ENCODE results near the gene PIGW.

DNA sequence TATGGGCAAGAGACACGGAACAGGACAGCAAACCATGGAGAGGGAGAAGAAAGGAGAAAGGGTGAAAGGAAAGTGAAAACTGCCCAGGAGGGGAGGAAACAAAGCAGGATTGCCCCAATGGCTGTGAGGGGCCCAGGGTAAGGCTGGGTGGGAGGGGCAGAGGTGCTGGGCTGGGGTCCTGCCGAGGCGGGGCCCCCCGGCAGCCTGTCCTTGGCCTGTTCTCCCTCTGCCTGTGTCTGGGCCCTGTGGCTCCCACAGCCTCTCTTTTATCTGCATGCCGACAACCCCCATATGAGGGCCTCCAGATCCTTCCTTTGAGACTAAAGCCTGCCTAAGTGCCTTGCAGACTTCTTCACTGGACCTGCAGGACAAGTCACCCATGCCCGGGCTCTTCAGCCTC lies 32.8 kb upstream of the PIGW start:
- TF ChIP-seq, protein P1, sequence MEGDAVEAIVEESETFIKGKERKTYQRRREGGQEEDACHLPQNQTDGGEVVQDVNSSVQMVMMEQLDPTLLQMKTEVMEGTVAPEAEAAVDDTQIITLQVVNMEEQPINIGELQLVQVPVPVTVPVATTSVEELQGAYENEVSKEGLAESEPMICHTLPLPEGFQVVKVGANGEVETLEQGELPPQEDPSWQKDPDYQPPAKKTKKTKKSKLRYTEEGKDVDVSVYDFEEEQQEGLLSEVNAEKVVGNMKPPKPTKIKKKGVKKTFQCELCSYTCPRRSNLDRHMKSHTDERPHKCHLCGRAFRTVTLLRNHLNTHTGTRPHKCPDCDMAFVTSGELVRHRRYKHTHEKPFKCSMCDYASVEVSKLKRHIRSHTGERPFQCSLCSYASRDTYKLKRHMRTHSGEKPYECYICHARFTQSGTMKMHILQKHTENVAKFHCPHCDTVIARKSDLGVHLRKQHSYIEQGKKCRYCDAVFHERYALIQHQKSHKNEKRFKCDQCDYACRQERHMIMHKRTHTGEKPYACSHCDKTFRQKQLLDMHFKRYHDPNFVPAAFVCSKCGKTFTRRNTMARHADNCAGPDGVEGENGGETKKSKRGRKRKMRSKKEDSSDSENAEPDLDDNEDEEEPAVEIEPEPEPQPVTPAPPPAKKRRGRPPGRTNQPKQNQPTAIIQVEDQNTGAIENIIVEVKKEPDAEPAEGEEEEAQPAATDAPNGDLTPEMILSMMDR (IDR thresholded peaks at IDR 0.05; ENCODE audit: poor library complexity): no peak
- TF ChIP-seq EZH2 (IDR thresholded peaks at IDR 0.05; ENCODE audit: borderline replicate concordance): no peak

Measured in hepatocyte (in vitro differentiated cells).